Panc1 (cell line): Measurements from ENCODE around the gene LTF. TPM values are rescaled to one million over a fixed set of nuclear protein-coding genes. Genes with fewer than 3 reads are reported as not detected.

Experiments
- ATAC-seq: fragments of 200-7000 bp; cut with Tn5 transposase; 2 replicates; pipeline ENCODE4 v1.9.1; 2020; ENCODE audit warnings: mild to moderate bottlenecking, moderate library complexity
- BruUV-seq: library from RNA; stranded (reverse); fragments of 400-500 nt; replicated peaks from 2 replicates; lab custom pipeline; 2021; lab: Mats Ljungman, UMichigan
- CTCF ChIA-PET: fragments of 300-600 bp; sonication (Branson Sonifier 250); formaldehyde crosslinking; loops from one replicate; lab custom pipeline; 2022; ENCODE audit warnings: antibody characterized with exemption; lab: Charles Lee
- POLR2A ChIA-PET: fragments of 300-600 bp; sonication (Branson Sonifier 250); formaldehyde crosslinking; loops from one replicate; lab custom pipeline; 2022; ENCODE audit warnings: antibody characterized with exemption; lab: Charles Lee
- DNase-seq: peaks from one replicate; pipeline ENCODE4 v3.0.0-alpha.2; 2010; ENCODE audit warnings: low read depth, low spot score
- H3K27ac ChIP-seq: 2 replicates; pipeline ENCODE4 v1.5.1; 2011; ENCODE audit warnings: mild to moderate bottlenecking, low read length, inconsistent platforms
- H3K27me3 ChIP-seq: fragments of 200-500 bp; sonication (Bioruptor generic); 2 replicates; pipeline ENCODE4 v1.6.0; 2014; ENCODE audit warnings: low read length, inconsistent platforms; ENCODE audit not compliant: control insufficient read depth, insufficient read depth
- H3K36me3 ChIP-seq: fragments of 200-500 bp; sonication (Bioruptor generic); 2 replicates; pipeline ENCODE4 v1.5.1; 2014; ENCODE audit warnings: inconsistent platforms, mild to moderate bottlenecking, low read length, moderate library complexity; ENCODE audit not compliant: control insufficient read depth, insufficient read depth
- H3K4me1 ChIP-seq: 2 replicates; pipeline ENCODE4 v1.5.1; 2011; ENCODE audit warnings: inconsistent platforms, mild to moderate bottlenecking, low read length, moderate library complexity; ENCODE audit not compliant: control insufficient read depth, insufficient read depth
- H3K4me3 ChIP-seq, 2 experiments: 2 replicates each; pipeline ENCODE4 v1.5.1; 2011 to 2012; ENCODE audit warnings: low read depth in 2 of 2, low read length in 2 of 2, mild to moderate bottlenecking in 2 of 2, inconsistent platforms in 1 of 2, moderate library complexity in 1 of 2
- H3K9me3 ChIP-seq: fragments of 200-500 bp; sonication (Bioruptor generic); 2 replicates; pipeline ENCODE4 v1.5.1; 2014; ENCODE audit warnings: low read depth, mild to moderate bottlenecking, inconsistent platforms, low read length, moderate library complexity; ENCODE audit not compliant: control insufficient read depth, insufficient read depth
- POLR2AphosphoS5 ChIP-seq: IDR thresholded peaks from 2 replicates; pipeline ENCODE4 v1.6.1; 2012; ENCODE audit warnings: mild to moderate bottlenecking, low read depth, low read length, moderate library complexity
- REST ChIP-seq, 2 experiments: IDR thresholded peaks; 2 replicates each; pipeline ENCODE4 v1.6.1; 2011 to 2012; ENCODE audit warnings: low read depth in 2 of 2, control low read depth in 1 of 2, low read length in 1 of 2, mild to moderate bottlenecking in 1 of 2, moderate library complexity in 1 of 2; ENCODE audit not compliant: insufficient read depth in 1 of 2
- SIN3A ChIP-seq: IDR thresholded peaks from 2 replicates; pipeline ENCODE4 v1.6.1; 2012; ENCODE audit warnings: low read depth, mild to moderate bottlenecking, low read length, moderate library complexity, borderline replicate concordance; ENCODE audit not compliant: insufficient read depth
- TCF7L2 ChIP-seq: IDR thresholded peaks from 2 replicates; pipeline ENCODE4 v1.6.1; 2011; ENCODE audit warnings: mild to moderate bottlenecking, low read depth, low read length, inconsistent platforms
- in situ Hi-C: cut with HindIII; loops from 2 replicates; pipeline ENCODE4 v1.10.0; 2016; ENCODE audit warnings: low sequenced_read_pairs, low pct_unique_long_range_greater_than_20kb
- intact Hi-C: fragments of 100-400 bp; cut with micrococcal nuclease; formaldehyde crosslinking; loops from one replicate; pipeline ENCODE4 v1.10.0; 2022; ENCODE audit not compliant: unreplicated experiment
- total RNA-seq: library from RNA; stranded (reverse); gene quantifications from one replicate; pipeline ENCODE4 v1.2.1, GENCODE V29; 2021; ENCODE audit not compliant: unreplicated experiment
- TF ChIP-seq, protein P1 (sequence below): fragments of 450-650 bp; IDR thresholded peaks from 2 replicates; pipeline ENCODE4 v1.5.1; 2017; ENCODE audit warnings: mild to moderate bottlenecking

Gene LTF
- total RNA-seq, 1 experiment from 2014 or later, result not detected

DNA sequence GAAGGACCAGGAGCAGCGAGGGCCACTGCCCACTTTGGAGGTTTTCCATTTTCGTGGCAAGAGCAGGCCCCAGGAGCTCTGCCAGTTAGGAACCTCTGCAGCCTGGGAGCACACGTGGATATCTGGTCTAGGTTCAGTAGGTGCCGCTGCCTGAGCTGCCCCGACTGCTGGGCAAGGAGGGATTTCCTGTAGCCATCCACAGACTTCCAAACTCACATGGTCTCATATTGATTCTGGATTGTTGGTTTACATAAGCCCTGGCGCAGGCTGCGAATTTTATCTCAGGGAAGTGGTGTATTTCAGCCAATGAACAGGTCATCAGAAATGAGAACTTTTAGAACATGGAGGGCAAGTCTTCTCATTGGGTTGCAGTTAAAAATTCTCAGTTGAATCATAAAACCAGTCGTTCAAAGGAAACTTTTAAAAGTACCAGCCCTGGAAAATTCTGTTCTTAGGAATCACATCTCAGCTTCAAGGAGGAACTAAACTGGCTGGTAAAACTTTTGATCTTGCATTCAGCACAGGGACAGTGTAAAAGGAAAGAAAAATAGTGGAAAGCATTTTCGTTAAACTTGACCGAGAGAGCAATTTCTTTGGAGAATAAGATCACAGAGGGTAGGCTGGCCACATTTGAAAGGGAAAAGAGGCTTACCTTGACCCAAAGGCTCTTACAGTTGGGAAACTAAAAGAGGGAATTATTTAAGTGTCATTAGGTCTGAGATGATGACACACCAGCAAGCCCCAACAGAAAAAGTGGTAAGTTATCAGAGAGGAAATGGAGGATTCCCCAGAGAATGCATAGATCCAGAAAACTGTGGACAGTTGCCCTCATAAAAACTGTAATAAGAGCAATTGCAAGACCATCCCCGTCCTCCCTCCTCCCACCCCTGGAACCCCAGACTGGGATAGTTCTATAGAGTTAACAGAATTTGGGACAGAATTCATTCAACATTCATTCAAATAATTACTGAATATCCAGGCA lies 26.7 kb upstream of the LTF start:
- Histone ChIP-seq H3K4me3 (no peak overlapping the region), H3K4me1 (no peaks in the 10 kb centered on the region), H3K36me3 (no peaks in the 10 kb centered on the region), H3K27ac (no peak overlapping the region), H3K9me3 (no peaks in the 10 kb centered on the region), H3K27me3 (no peaks in the 10 kb centered on the region; the same call in 1 of the 2 replicates)
- TF ChIP-seq REST (IDR thresholded peaks at IDR 0.05; ENCODE audit: insufficient read depth in 1 of 2, low read depth in 2 of 2, low read length in 1 of 2) (no peak), TCF7L2 (no peak)
- no peak for ATAC-seq
- CTCF ChIA-PET, result no interaction called here
- intact Hi-C loops (no loop called here), in situ Hi-C loops (no loop called here)
- POLR2A ChIA-PET, result no interaction called here
- no TSS peak for BruUV-seq
- DNase-seq, result no peak

DNA sequence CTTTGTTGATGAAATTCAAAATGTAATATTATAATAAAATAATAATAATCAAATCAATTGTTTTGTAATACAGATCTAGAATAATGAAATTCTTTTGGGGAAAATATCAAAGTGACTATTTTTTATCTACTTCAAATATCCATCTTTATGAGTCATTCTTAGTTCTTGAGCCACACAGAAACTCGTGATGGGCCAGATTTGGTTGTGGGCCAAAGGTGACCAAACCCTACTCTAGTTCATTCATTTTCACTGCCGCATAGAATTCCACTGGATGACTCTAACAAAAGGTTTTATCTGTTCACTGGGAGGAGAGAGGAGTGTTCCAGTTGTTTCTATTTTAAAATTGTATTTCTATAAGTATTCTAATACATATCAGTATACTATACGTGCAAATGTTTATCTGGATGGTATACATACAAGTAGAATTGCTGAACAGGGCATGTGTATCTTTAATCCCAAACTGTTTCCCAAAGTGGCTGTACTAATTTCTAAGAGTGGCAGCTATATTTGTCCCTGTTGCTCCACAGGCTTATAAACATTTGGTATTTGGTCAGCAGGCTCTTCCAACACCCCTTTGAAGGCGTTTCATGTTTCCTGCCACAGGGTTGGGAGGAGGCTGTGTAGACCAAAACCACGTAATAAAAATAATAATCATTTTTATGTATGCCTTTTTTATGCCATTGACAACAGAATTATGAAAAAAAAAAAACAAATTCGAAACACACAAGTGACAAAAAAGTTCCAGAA lies 25.8 kb upstream of the LTF start:
- ChIA-PET CTCF (interaction anchor here (2.3 kb wide), 1 partner anchor 67 kb away, joined by 21 read pairs; no protein-coding TSS in a partner anchor), POLR2A (no interaction called here)
- Histone ChIP-seq H3K36me3 (no peaks in the 10 kb centered on the region), H3K4me3 (no peak overlapping the region), H3K27ac (no peak overlapping the region), H3K9me3 (no peaks in the 10 kb centered on the region), H3K4me1 (no peaks in the 10 kb centered on the region), H3K27me3 (no peaks in the 10 kb centered on the region)
- intact Hi-C loops, result no loop called here
- BruUV-seq, result no TSS peak
- ATAC-seq (no peak), DNase-seq (no peak)
- no peak for TF ChIP-seq REST (IDR thresholded peaks at IDR 0.05; ENCODE audit: insufficient read depth in 1 of 2, low read depth in 2 of 2, low read length in 1 of 2)
- TF ChIP-seq TCF7L2, result no peak
- TF ChIP-seq POLR2AphosphoS5, result no peak
- TF ChIP-seq SIN3A, result no peak
- TF ChIP-seq, protein P1, sequence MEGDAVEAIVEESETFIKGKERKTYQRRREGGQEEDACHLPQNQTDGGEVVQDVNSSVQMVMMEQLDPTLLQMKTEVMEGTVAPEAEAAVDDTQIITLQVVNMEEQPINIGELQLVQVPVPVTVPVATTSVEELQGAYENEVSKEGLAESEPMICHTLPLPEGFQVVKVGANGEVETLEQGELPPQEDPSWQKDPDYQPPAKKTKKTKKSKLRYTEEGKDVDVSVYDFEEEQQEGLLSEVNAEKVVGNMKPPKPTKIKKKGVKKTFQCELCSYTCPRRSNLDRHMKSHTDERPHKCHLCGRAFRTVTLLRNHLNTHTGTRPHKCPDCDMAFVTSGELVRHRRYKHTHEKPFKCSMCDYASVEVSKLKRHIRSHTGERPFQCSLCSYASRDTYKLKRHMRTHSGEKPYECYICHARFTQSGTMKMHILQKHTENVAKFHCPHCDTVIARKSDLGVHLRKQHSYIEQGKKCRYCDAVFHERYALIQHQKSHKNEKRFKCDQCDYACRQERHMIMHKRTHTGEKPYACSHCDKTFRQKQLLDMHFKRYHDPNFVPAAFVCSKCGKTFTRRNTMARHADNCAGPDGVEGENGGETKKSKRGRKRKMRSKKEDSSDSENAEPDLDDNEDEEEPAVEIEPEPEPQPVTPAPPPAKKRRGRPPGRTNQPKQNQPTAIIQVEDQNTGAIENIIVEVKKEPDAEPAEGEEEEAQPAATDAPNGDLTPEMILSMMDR, result no peak
- in situ Hi-C loops, result no loop called here
